ENCODE results near the gene YLPM1. TPM values are rescaled to one million over a fixed set of nuclear protein-coding genes. Genes with fewer than 3 reads are reported as not detected.
A peak's percentile ranks its signal among the peaks of the same experiment; 100 is the strongest.

YLPM1 gene
- total and polyA plus RNA-seq, 12 donors, result 8.4 to 45.9 (median 36.3) TPM

DNA sequence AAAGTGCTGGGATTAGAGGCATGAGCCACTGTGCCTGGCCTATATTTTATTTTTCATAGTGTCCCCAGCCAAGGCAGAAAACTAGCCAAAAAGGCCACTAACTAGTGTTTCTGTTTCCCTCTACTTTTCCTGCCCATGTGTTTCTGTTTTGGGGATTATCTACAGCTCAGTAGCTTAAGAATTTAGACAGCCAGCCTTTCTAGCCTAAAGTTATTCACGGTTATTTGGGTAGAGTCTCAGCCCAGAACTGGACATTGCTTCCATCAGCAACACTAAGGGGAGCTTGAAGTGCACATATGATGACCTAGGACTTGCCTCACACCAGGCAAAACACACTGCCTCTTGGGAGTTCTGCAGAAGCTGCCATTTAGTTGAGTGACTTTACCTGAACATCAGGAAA lies 94.9 kb downstream of the YLPM1 start:
- Histone ChIP-seq H3K4me1 (peaks cover 0 to 39% (median 15%) of the 10 kb centered on the region in 9 donors), H3K4me3 (no peak overlapping the region), H3K27me3 (no peaks in the 10 kb centered on the region), H3K9me3 (no peaks in the 10 kb centered on the region), H3K27ac (no peak overlapping the region), H3K36me3 (no peaks in the 10 kb centered on the region)
- WGBS, 2 donors, result 74 to 78% methylated on average over 1 of the region's 1 CpG
- no peak for TF ChIP-seq CTCF (IDR thresholded peaks at IDR 0.05)
- intact Hi-C loops (cut with DNase I), result no loop called here
- no peak for DNase-seq
- ATAC-seq, result no peak

DNA sequence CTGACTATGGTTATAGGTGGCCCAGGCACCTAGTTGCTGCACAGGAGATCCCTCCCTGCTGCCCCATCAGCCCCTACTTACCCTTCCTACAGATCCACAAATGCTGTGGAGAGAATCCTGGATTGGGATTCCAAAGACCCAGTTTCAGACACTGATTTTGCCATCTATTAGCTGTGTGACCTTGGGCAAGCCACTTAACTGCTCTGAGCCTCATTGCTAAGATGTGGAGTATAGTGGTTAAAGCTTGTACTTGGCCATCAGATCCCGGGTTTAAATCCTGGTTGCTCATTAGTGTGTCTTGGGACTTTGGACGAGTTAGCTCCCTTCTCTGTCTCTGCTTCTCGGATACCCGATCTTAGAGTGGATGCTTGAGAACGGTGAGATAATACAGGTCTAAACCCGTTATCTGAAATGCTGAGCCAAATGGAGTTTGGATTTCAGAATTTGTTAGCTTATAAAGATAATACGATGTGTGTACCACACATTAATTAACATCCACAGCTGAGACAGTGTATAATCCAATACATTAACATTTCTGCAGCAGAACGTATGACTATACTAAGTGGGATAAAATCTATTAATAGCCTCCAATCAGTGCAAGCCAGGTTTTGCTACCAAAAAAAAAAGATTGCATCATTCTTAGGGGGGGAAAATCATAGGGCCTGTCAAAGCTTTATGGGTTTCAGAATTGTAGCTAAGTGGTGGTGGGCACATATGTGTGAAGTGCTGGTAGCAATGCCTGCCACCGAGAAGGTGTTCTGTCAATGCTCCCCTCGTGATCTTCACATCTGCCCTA lies 96.8 kb downstream of the YLPM1 start:
- no peak for TF ChIP-seq CTCF (IDR thresholded peaks at IDR 0.05)
- no peak for DNase-seq
- Histone ChIP-seq H3K27ac (no peak overlapping the region), H3K27me3 (no peaks in the 10 kb centered on the region), H3K36me3 (no peaks in the 10 kb centered on the region), H3K4me3 (no peak overlapping the region), H3K9me3 (no peaks in the 10 kb centered on the region), H3K4me1 (peaks cover 0 to 23% (median 15%) of the 10 kb centered on the region in 9 donors)
- ATAC-seq, result no peak
- intact Hi-C loops (cut with DNase I), result loop anchor here in 8 of 10 donors (2.0 to 10.0 kb wide), 6 partner anchors 45 to 237 kb away; no protein-coding TSS in a partner anchor
- 52 to 60% methylated on average over 10 of the region's 10 CpGs for WGBS, 2 donors

DNA sequence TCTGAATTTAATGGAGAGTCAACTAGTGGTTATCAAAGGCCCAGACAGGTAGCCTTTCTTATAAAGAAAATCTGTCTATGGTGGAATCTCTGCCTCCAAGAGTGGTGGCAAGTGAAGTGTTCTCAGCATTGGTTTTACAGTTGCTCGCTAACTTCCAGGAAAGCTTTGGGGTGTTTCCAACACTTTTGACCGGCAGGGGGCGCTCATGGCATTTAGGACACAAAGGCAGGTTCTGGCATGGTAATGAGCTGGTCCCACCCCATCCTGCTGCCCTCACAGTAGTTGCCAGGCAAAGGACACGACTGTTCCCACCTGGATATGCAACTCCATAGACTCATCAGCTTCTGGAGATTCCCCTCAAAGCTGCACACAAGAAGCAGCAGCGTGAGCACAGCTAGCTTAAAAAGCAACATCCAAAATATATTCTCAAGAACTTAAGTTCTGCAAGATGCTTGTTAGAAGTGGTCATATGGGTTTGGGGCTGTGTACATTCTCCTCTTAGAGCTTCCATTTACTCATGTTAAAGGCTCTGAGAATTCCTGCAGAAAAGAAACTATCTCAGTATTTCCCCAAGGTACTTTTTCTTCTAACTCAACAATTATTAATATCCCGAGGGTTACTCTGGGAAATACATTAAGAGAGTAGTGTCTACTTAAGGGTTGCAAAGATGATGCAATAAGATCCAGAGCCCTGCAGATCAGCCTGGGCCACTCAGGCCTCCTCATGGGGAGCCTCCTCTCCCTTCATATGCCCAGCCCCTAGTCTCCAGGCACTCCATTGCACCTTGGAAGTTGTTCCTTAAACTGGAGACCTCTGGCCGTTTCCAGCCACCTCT lies 98.0 kb downstream of the YLPM1 start:
- DNase-seq (peak; percentile 90 to 91), ATAC-seq (peak; percentile 68 to 88 (median 82))
- intact Hi-C loops (cut with DNase I), result loop anchor here (1.0 to 10.0 kb wide), 8 partner anchors 44 to 236 kb away; no protein-coding TSS in a partner anchor
- H3K9me3 ChIP-seq, result no peaks in the 10 kb centered on the region
- peaks cover 0 to 16% (median 13%) of the 10 kb centered on the region in 9 donors for H3K4me1 ChIP-seq
- H3K27ac ChIP-seq, result no peak overlapping the region
- WGBS, 2 donors, result 23 to 26% methylated on average over 7 of the region's 7 CpGs
- TF ChIP-seq CTCF (IDR thresholded peaks at IDR 0.05), result peak; percentile 86 to 96 (median 88)
- no peak overlapping the region for H3K4me3 ChIP-seq
- H3K36me3 ChIP-seq, result no peaks in the 10 kb centered on the region
- H3K27me3 ChIP-seq, result no peaks in the 10 kb centered on the region

DNA sequence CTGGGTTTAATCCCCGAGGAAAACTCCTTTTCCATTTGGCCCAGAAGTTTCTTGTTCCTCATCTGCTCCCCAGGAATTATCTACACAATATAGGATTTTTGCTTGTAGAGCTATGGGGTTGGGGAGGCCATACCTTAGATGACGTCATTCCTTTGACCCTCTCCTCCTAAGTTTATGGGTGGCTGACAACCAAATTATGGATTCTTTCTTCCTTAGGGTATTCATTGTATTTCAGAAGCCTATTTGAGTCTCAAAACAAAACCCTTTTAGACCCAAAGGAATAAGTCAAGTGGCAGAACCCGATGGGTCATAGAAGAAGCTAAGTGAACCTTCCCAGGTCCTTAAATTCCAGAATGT lies 98.6 kb downstream of the YLPM1 start:
- Histone ChIP-seq H3K36me3 (no peaks in the 10 kb centered on the region), H3K27ac (no peak overlapping the region), H3K4me3 (no peak overlapping the region), H3K27me3 (no peaks in the 10 kb centered on the region), H3K4me1 (peaks cover 0 to 15% (median 12%) of the 10 kb centered on the region in 9 donors), H3K9me3 (no peaks in the 10 kb centered on the region)
- ATAC-seq (no peak), DNase-seq (no peak)
- intact Hi-C loops (cut with DNase I), result loop anchor here (1.0 to 10.0 kb wide), 8 partner anchors 43 to 236 kb away; no protein-coding TSS in a partner anchor
- 70 to 79% methylated on average over 3 of the region's 3 CpGs for WGBS, 2 donors
- no peak for TF ChIP-seq CTCF (IDR thresholded peaks at IDR 0.05)

Measured in heart right ventricle (tissue), 16 donors.